ENCODE data around the gene TGFB2. TPM values are rescaled to one million over a fixed set of nuclear protein-coding genes. Genes with fewer than 3 reads are reported as not detected.

The TGFB2 gene
- polyA plus RNA-seq, 1 experiment = 4.8 TPM

- no peaks in the 10 kb centered on the region for H3K36me3 ChIP-seq (ENCODE audit: control insufficient read depth, insufficient read depth, low read length)
- POLR2A ChIA-PET = no interaction called here
- DNase-seq (ENCODE audit: low read depth) = no peak
- no peak overlapping the region for H3K4me3 ChIP-seq (ENCODE audit: low read depth, low read length)
- no peaks in the 10 kb centered on the region for H3K27me3 ChIP-seq (ENCODE audit: control insufficient read depth, insufficient read depth, low read length)
- TF ChIP-seq CTCF (IDR thresholded peaks at IDR 0.05; ENCODE audit: insufficient read depth, low read depth, low read length) = no peak
- CTCF ChIA-PET = no interaction called here
These were observed 63.8 kb downstream of the TGFB2 start for GRCh38 chr1:218408942-218409341.

- ChIA-PET POLR2A (no interaction called here), CTCF (interaction anchor here (0.6 to 1.2 kb wide), 5 partner anchors 10 to 107 kb away, joined by 3 to 5 read pairs (median 3); no protein-coding TSS in a partner anchor)
- TF ChIP-seq CTCF (IDR thresholded peaks at IDR 0.05; ENCODE audit: insufficient read depth, low read depth, low read length) = no peak
- Histone ChIP-seq H3K4me3 (ENCODE audit: low read depth, low read length) (no peak overlapping the region), H3K27me3 (ENCODE audit: control insufficient read depth, insufficient read depth, low read length) (no peaks in the 10 kb centered on the region), H3K36me3 (ENCODE audit: control insufficient read depth, insufficient read depth, low read length) (no peaks in the 10 kb centered on the region)
- no peak for DNase-seq (ENCODE audit: low read depth)
These were observed 64.9 kb downstream of the TGFB2 start for GRCh38 chr1:218409946-218410510.

GRCh38 chr1:218411101-218411500 lies 66.0 kb downstream of the TGFB2 start:
- CTCF ChIA-PET = interaction anchor here (0.7 to 1.2 kb wide), 4 partner anchors 9 to 106 kb away, joined by 3 to 4 read pairs (median 3); no protein-coding TSS in a partner anchor
- TF ChIP-seq CTCF (IDR thresholded peaks at IDR 0.05; ENCODE audit: insufficient read depth, low read depth, low read length) = no peak
- no peak overlapping the region for H3K4me3 ChIP-seq (ENCODE audit: low read depth, low read length)
- POLR2A ChIA-PET = no interaction called here
- H3K36me3 ChIP-seq (ENCODE audit: control insufficient read depth, insufficient read depth, low read length) = no peaks in the 10 kb centered on the region
- H3K27me3 ChIP-seq (ENCODE audit: control insufficient read depth, insufficient read depth, low read length) = no peaks in the 10 kb centered on the region
- DNase-seq (ENCODE audit: low read depth) = no peak

- no peak for TF ChIP-seq CTCF (IDR thresholded peaks at IDR 0.05; ENCODE audit: insufficient read depth, low read depth, low read length)
- Histone ChIP-seq H3K27me3 (ENCODE audit: control insufficient read depth, insufficient read depth, low read length) (no peaks in the 10 kb centered on the region), H3K36me3 (ENCODE audit: control insufficient read depth, insufficient read depth, low read length) (no peaks in the 10 kb centered on the region), H3K4me3 (ENCODE audit: low read depth, low read length) (no peak overlapping the region)
- ChIA-PET CTCF (no interaction called here), POLR2A (no interaction called here)
- no peak for DNase-seq (ENCODE audit: low read depth)
These were observed 67.0 kb downstream of the TGFB2 start for GRCh38 chr1:218412171-218412570.

- H3K36me3 ChIP-seq (ENCODE audit: control insufficient read depth, insufficient read depth, low read length) = no peaks in the 10 kb centered on the region
- DNase-seq (ENCODE audit: low read depth) = no peak
- no peak overlapping the region for H3K4me3 ChIP-seq (ENCODE audit: low read depth, low read length)
- H3K27me3 ChIP-seq (ENCODE audit: control insufficient read depth, insufficient read depth, low read length) = no peaks in the 10 kb centered on the region
- ChIA-PET POLR2A (no interaction called here), CTCF (no interaction called here)
- no peak for TF ChIP-seq CTCF (IDR thresholded peaks at IDR 0.05; ENCODE audit: insufficient read depth, low read depth, low read length)
These were observed 68.0 kb downstream of the TGFB2 start for GRCh38 chr1:218413179-218413578.

Measured in BJ (cell line).